ENCODE data around the gene LRRN1.
"Not testable (repeated sequence)": the region's sequence is repeated elsewhere in the genome, so short reads cannot be mapped to it uniquely, and the experiment has no call there.

Gene LRRN1

GRCh38 chr3:3813013-3813412 lies 13.8 kb downstream of the LRRN1 start:
- no peak for DNase-seq (ENCODE audit: low read depth in 2 of 2)

DNA sequence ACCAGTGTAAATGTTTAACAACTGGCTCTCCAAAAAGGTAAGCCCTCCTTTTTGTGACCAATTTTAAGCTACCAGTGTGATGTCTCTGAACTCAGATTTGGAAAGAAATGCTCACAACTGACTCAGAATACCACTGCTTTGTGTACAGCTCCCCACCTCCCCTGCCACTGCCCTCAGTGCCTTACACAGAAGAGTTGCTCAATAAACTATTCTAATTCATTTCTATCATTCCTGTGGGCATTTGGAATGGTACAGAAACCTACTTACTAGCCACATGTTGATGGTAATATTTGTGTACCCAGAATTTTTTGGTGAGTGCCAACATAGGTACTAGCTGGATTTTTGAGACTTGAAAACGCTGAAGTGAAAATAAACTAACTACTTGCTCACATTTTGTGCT lies 16.0 kb downstream of the LRRN1 start:
- no peak for DNase-seq (ENCODE audit: low read depth in 2 of 2)

DNA sequence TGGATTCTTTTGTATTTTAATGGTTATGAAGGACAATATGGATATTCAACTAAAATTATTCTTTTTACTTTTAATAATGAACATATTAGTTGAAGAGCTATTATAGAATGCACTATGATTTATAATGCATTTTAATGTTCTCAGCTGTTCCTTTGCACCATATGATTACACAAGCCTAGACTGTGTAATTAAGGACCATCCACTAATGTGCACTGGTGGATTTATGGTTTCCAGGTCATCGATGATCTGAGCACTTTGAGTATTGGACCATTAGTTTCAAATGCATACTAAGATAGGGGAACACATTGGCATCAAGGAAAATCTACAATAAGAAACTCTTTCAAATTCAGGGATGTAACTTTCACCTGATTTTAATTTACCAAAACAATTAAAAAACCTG lies 16.8 kb downstream of the LRRN1 start:
- DNase-seq (ENCODE audit: low read depth in 2 of 2) = no peak

DNA sequence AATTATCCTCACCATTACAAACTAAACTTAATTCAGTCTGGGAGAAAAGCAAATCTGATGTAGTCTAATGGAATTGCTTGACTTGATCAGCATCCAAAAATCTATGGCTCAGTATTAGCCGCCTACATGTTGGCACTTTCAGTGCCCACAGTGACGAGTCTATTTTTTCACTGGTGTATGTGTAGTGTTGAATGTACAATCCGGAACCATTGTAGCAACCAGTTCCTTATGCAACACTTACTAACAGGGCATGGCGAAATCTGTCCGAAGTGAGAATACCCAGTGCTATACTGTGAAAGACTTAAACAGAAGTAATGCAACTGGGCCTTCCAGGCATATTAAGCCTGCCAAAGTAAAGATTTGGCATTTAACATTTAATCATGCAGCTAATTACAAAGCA lies 18.6 kb downstream of the LRRN1 start:
- no peak for DNase-seq (ENCODE audit: low read depth in 2 of 2)

DNA sequence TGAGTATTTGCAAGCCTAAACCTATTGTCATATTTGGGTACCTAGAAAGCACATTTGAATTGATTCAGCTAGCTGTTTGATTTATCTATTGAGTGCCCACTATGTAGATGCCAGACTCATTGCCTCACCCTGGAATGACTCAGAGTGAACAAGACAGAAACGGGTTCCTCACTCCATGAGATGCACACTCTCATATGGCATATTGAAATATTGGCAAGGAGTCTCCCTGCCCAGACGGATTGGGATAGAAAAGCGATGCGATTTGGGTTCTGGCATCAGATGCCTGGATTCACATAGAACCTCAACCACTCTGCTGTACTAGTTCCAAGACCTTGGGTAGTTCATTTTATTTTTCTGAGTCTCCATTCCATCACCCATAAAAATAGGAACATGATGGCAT lies 22.5 kb downstream of the LRRN1 start:
- DNase-seq (ENCODE audit: low read depth in 2 of 2) = no peak

DNA sequence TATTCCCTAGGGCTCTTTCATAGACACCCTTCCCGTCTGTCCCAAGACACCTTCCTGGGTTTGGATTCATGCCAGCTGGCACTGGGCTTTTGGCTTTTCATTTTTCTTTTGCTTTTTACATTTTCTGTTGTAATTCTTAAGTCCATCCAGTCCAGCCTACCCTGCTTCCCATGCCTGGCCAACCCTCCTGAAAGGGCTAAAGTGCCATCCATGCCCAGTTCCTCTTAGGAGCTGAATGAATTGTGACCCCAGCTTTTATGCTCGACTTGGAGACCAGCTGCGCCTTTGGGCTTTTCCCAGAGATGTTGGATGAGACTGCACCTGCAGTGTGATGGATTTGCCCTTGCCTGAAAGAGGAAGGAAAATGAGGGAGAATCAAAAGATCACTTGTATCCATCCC lies 25.8 kb downstream of the LRRN1 start:
- no peak for DNase-seq (ENCODE audit: low read depth in 2 of 2)

DNA sequence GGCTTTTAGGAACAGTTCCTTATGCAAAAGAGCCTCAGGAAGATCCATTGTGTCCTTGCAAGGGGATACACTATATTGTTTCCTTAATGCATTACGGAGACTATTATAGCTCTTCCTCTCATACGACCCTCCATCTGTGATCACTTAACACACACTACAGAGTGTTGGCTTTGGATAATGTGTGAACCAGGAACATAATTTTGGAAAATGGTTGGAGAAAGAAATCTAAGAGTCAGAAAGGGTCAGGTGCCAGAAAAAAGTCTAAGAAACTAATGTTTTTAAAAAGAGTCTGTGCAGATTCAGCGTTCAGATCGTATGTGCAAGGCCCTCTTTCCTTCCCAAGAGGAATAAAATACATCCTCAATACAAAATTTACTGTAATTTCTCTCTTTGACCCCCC lies 27.3 kb downstream of the LRRN1 start:
- DNase-seq (ENCODE audit: low read depth in 2 of 2) = no peak

- no peak for DNase-seq (ENCODE audit: low read depth in 2 of 2)
Observed at GRCh38 chr3:3827111-3827510, 27.9 kb downstream of the LRRN1 start.

DNA sequence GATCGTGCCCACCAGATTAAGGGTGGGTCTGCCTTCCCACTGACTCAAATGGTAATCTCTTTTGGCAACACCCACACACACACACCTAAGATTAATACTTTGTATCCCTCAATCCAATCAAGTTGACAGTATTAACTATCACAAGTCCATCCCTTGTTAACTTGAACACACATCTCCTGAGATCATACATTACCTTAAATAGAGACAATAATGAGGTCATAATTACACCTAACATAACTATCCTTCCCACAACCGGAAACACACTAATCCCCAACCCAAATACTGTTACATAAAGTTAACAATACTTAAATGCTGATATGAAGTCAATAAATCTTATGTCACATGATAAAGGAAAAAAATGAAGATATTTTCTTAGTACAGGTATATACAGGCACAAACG lies 29.2 kb downstream of the LRRN1 start:
- not testable (repeated sequence) for DNase-seq (ENCODE audit: low read depth in 2 of 2)

DNA sequence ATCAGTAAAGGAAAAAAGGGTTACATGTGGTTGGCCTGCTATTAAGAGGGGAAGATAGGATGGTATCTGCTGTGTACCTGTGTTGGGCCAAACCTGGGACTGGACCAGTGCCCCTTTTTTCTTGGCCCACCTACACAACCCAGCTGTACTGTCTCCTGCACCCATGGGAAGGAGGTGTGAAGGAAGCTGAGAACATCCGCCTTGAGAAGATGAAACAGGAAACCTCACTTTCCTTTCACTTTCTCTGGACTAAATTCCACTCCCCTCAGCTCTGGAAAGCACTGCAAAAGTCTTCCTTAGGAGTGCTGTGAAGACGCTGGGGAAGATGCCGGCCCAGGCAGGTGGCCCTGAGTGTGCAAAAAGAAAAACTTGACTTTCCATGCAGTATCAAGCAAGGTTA lies 37.6 kb downstream of the LRRN1 start:
- DNase-seq (ENCODE audit: low read depth in 2 of 2) = no peak

- DNase-seq (ENCODE audit: low read depth in 2 of 2) = no peak
Observed at GRCh38 chr3:3842356-3842755, 43.1 kb downstream of the LRRN1 start.

- no peak for DNase-seq (ENCODE audit: low read depth in 2 of 2)
Observed at GRCh38 chr3:3847994-3848922, 49.0 kb downstream of the LRRN1 start.

GRCh38 chr3:3848923-3849275 lies 49.7 kb downstream of the LRRN1 start:
- DNase-seq (ENCODE audit: low read depth in 2 of 2) = no peak

GRCh38 chr3:3851621-3852323 lies 52.5 kb downstream of the LRRN1 start:
- no peak for DNase-seq (ENCODE audit: low read depth in 2 of 2)

DNA sequence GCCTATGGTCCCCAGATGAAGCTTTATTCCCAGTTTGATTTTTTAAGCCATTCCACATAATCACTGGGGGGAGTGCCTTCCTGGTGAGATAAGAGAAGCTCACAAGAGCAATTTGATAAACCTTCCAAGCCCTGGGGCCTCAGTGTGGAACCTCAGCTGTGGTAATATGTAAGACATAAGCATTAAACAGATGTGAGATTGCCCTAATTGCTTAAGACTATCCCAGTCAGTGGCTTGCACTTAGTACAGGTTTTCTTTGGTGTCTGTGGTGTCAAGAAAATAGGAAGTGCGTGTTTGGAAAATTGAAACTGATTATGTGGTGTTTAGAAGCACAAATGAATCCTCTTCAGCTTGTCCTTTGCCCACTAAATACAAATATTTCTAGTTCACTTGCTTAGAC lies 54.3 kb downstream of the LRRN1 start:
- DNase-seq (ENCODE audit: low read depth in 2 of 2) = no peak

DNA sequence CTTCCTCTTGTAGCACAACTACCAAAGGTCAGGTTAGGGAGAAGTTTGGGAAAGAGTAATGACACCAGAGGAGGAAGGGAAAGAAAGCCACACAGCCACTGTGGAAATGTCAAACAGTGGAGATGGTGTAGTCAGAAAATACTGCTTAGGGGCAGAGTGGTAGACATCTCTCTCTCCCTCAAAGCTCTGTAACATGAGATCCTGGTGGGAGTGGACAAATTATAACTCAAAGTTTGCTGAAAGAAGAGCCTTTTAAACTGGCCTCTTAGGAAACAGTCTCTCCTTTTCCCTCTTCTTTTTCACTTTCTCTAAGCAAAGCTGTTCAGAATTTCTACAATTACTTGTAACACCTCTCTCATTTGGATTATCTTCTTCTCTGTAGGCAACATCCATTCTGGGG lies 55.8 kb downstream of the LRRN1 start:
- DNase-seq (ENCODE audit: low read depth in 2 of 2) = no peak

DNA sequence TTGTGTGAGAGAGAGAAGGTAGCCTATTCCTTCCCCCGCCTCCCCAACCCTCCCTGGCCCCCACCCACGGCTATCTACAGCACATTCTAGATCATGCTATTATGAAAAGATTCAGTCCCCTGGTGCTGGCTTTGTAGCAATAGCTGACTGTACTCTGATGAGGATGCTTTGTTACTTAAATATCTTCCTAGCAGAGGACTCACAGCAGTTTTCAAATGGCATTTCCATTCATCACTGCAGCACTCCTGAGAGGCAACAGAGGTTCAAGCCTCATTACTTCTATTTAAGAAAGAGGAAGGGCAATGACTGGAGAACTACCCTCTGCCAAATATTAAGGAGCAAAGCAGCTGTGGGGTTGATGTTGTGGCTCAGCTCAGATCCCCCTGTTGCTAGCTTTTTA lies 61.0 kb downstream of the LRRN1 start:
- DNase-seq (ENCODE audit: low read depth in 2 of 2) = no peak

DNA sequence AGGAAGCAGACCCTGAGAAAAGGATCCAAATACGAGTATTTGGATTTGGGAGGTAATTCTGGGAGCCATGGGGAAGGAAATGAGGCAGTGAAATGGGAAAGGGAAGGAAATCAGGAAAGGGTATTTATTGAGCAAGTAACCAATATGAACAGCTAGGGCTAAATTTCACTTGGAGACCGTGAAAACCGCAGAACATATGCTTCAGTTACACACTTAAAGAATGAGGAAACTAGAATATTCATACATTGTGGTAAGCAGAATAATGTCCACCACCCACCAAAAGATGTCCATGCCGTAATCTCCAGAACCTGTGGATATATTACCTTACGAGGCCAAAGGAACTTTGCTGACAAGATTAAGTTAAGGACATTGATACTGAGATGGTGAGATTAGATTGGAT lies 63.3 kb downstream of the LRRN1 start:
- DNase-seq (ENCODE audit: low read depth in 2 of 2) = no peak

GRCh38 chr3:3875491-3875890 lies 76.3 kb downstream of the LRRN1 start:
- no peak for DNase-seq (ENCODE audit: low read depth in 2 of 2)

DNA sequence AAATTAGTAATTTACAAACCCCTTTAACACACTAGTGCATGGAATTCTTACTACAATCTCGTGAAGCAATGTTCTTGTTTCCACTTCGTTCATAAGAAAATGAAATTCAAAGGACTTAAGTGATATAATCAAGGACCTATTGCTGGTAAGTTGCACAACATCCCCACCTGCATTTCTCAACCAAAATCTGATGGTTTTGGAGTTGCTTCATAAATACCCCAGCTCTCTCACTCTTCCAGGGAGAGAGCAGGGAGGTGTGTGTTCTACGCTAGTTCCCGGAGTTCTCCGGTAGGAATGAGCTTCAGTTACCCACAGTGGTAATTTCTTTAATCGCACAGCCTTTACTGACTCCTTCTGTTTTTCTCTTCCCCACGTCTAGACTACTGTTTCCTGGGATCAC lies 81.8 kb downstream of the LRRN1 start:
- DNase-seq (ENCODE audit: low read depth in 2 of 2) = no peak

- DNase-seq (ENCODE audit: low read depth in 2 of 2) = not testable (repeated sequence)
Observed at GRCh38 chr3:3887311-3887710, 88.1 kb downstream of the LRRN1 start.

DNA sequence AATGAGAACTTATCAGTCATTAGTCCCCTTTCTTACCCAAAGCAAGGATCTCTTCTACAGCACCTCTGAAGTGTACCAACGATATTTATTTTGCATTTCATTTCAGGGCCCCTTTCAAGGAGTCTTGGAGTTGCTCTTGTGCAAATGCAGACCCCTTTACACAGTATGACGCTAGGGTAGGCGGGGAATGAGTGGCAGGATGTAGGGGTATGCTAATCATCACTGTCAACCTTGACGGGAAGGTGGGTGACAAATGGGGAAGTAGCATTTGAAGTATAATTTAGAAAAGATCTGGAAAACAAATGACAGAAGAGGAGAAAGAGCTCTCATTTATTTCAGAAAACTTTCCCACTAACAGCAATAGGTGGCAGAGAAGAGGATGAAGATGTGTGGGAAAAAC lies 94.4 kb downstream of the LRRN1 start:
- DNase-seq (ENCODE audit: low read depth in 2 of 2) = no peak
